ENCODE results near the gene PLIN4.

The PLIN4 gene

DNA sequence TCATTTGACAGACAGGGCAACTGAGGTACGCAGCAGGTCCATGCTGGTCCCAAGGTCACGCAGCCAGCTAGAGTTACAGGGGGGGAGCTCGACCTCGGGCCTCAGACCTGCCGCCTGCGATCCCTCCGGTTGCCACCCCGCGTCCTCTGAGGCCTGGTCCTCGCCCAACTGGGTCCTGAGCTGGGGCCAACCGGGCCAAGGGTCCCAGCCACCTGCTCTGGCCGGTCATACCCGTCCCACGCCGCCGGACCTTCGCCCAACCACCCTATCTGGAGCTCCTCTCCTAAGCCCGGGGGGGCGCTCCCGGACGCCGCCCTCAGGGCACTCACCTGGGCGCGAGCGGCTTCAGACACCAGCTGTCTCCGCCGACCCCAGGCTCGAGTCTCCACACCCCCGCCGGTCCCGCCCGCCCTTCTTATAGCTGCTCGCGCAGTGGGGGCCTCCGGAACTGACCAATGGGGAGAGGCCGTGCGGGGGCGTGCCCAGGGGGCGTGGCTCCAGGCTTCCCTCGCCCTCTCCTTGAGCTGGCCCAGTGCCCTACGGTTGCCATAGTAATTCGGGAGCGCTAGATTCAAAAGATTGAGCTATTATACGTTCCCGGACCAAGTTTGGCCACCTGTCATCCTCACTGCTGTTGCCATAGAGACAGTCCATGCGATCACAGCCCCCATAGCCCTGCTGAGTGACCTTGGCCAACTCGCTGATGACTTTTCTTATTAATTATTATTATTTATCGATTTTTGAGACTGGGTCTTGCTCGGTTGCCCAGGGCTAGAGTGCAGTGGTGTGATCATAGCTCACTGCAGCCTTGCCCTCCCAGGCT lies 16.8 kb upstream of the PLIN4 start, which contains the start of gene PLIN5:
TSS of gene PLIN5 (minus strand) at position 389 of the 823 bp plus-strand sequence. CDS start 1,150 bp downstream, outside the sequence.
- CTCF ChIA-PET = interaction anchor here (0.5 to 2.0 kb wide), 5 partner anchors 9 to 101 kb away, joined by 3 to 20 read pairs (median 3); no protein-coding TSS in a partner anchor

DNA sequence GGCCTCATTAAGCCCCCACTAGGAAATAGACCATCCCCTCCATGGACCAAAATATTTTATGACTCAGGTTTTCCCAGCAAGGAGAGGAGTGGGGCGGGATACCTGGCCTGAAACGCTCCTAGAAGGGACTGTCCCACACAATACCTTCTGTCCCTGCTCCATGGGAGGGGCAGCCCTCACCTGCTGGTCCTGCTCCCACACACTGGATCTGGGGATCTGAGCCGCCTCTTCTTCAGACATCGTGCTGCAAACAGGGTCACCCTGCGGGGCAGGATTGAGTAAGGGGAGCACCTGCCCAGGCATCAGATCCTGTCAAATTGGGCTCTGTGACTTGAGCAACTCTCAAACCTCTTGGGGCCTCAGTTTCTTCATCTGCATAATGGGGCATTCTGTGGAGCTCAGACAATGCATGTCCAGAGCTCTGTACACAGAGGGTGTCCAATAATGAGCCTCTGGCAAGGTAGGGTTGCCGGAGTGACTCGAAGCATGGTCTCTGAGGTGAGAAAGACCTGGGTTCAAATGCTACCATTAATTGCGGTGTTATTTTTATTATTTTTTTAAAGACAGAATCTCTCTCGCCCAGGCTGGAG lies 15.6 kb upstream of the PLIN4 start:
- POLR2A ChIA-PET = interaction anchor here (1.4 to 1.5 kb wide), 2 partner anchors 63 kb away, joined by 3 read pairs; no protein-coding TSS in a partner anchor
- no peak for TF ChIP-seq HDGF (IDR thresholded peaks at IDR 0.05; ENCODE audit: borderline replicate concordance)
- no peak for TF ChIP-seq CTBP1 (IDR thresholded peaks at IDR 0.05; ENCODE audit: borderline replicate concordance)
- TF ChIP-seq NFRKB (IDR thresholded peaks at IDR 0.05) = no peak
- no peak for TF ChIP-seq ARNT (IDR thresholded peaks at IDR 0.05)
- TF ChIP-seq SUZ12 (IDR thresholded peaks at IDR 0.05) = no peak
- no peak for TF ChIP-seq FOXK2 (IDR thresholded peaks at IDR 0.05)
- TF ChIP-seq ZNF384 (IDR thresholded peaks at IDR 0.05) = no peak
- TF ChIP-seq ELF4 (IDR thresholded peaks at IDR 0.05) = no peak
- TF ChIP-seq TARDBP (IDR thresholded peaks at IDR 0.05) = no peak
- no peak for TF ChIP-seq SP1 (IDR thresholded peaks at IDR 0.05)
- TF ChIP-seq LEF1 (IDR thresholded peaks at IDR 0.05; ENCODE audit: borderline replicate concordance) = no peak
- TF ChIP-seq FOXM1 (IDR thresholded peaks at IDR 0.05; ENCODE audit: borderline replicate concordance) = no peak
- TF ChIP-seq BHLHE40 (IDR thresholded peaks at IDR 0.05; ENCODE audit: borderline replicate concordance) = no peak
- no peak for TF ChIP-seq L3MBTL2 (conservative IDR thresholded peaks at IDR 0.05)
- TF ChIP-seq FOXA1 (IDR thresholded peaks at IDR 0.05) = no peak
- TF ChIP-seq, protein P1, sequence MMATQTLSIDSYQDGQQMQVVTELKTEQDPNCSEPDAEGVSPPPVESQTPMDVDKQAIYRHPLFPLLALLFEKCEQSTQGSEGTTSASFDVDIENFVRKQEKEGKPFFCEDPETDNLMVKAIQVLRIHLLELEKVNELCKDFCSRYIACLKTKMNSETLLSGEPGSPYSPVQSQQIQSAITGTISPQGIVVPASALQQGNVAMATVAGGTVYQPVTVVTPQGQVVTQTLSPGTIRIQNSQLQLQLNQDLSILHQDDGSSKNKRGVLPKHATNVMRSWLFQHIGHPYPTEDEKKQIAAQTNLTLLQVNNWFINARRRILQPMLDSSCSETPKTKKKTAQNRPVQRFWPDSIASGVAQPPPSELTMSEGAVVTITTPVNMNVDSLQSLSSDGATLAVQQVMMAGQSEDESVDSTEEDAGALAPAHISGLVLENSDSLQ (IDR thresholded peaks at IDR 0.05) = no peak
- DNase-seq (ENCODE audit: extremely low spot score) = no peak
- CTCF ChIA-PET = interaction anchor here (2.0 kb wide), 2 partner anchors 8 to 11 kb away, joined by 13 to 20 read pairs; no protein-coding TSS in a partner anchor

More for the DNA sequence above, 16.8 kb upstream of the PLIN4 start, which contains the start of gene PLIN5:
- DNase-seq (ENCODE audit: extremely low spot score) = peak; percentile 97
- TF ChIP-seq ZNF384 (IDR thresholded peaks at IDR 0.05) (no peak), BHLHE40 (IDR thresholded peaks at IDR 0.05; ENCODE audit: borderline replicate concordance) (no peak), TARDBP (IDR thresholded peaks at IDR 0.05) (no peak), L3MBTL2 (conservative IDR thresholded peaks at IDR 0.05) (no peak), FOXK2 (IDR thresholded peaks at IDR 0.05) (no peak), ELF4 (IDR thresholded peaks at IDR 0.05) (no peak), ARNT (IDR thresholded peaks at IDR 0.05) (no peak), SP1 (IDR thresholded peaks at IDR 0.05) (no peak), CTBP1 (IDR thresholded peaks at IDR 0.05; ENCODE audit: borderline replicate concordance) (no peak), LEF1 (IDR thresholded peaks at IDR 0.05; ENCODE audit: borderline replicate concordance) (no peak), NFRKB (IDR thresholded peaks at IDR 0.05) (no peak), FOXA1 (IDR thresholded peaks at IDR 0.05) (no peak), SUZ12 (IDR thresholded peaks at IDR 0.05) (no peak)
- TF ChIP-seq, protein P1 (IDR thresholded peaks at IDR 0.05) = no peak
- POLR2A ChIA-PET = interaction anchor here (1.2 to 1.4 kb wide), 2 partner anchors 8 to 64 kb away, joined by 3 to 4 read pairs; no protein-coding TSS in a partner anchor

DNA sequence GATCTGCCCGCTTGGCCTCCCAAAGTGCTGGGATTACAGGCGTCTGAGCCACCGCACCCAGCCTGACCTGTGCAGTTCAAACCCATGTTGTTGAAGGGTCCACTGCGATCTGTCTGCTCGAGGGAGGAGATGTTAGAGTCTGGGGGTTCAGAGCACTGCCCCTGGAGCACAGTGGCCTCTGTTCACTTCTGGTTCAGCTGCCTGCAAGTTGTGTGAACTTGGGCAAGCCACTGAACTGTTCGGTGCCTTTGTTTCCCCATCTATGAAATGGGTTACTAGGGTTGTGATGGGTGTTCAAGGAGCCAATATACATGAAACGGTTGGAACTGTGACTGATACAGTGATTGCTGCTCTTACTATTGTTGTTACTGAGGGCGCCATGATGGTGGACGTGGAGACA lies 15.0 kb upstream of the PLIN4 start:
- TF ChIP-seq ELF4 (IDR thresholded peaks at IDR 0.05) (no peak), HDGF (IDR thresholded peaks at IDR 0.05; ENCODE audit: borderline replicate concordance) (no peak), ARNT (IDR thresholded peaks at IDR 0.05) (no peak), SUZ12 (IDR thresholded peaks at IDR 0.05) (no peak), CTBP1 (IDR thresholded peaks at IDR 0.05; ENCODE audit: borderline replicate concordance) (no peak), BHLHE40 (IDR thresholded peaks at IDR 0.05; ENCODE audit: borderline replicate concordance) (no peak), FOXK2 (IDR thresholded peaks at IDR 0.05) (no peak)
- TF ChIP-seq, protein P1 (IDR thresholded peaks at IDR 0.05) = no peak
- no peak for DNase-seq (ENCODE audit: extremely low spot score)
- CTCF ChIA-PET = no interaction called here
- POLR2A ChIA-PET = interaction anchor here (1.5 kb wide), 1 partner anchor 62 kb away, joined by 3 read pairs; no protein-coding TSS in a partner anchor

DNA sequence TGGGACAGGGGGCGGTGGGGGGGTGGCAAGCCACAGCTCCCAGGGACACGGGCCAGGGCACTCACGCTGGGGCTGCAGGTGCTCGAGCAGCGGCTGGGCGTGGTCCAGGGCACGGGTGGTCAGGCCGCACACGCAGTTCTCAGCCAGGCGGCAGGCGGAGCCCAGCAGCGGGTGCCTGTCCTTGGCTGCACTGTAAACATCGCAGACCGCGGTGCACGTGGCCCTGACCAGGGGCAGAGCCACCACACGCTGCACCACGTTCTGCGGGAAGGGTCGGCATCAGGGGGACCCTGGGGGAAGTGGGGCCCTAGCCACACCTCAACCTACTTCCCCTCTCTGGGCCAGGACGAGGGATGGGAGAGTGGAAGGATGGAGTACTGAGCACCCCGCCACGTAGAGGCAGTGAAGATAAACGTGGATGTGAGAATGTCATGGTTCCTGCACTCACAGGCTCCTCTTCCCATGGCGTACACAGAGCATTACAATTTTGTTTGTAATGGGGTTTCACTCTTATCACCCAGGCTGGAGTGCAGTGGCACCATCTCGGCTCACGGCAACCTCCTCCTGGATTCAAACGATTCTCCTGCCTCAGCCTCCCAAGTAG lies 13.4 kb upstream of the PLIN4 start:
- POLR2A ChIA-PET = no interaction called here
- TF ChIP-seq TARDBP (IDR thresholded peaks at IDR 0.05) (no peak), FOXA1 (IDR thresholded peaks at IDR 0.05) (no peak), L3MBTL2 (conservative IDR thresholded peaks at IDR 0.05) (no peak), FOXM1 (IDR thresholded peaks at IDR 0.05; ENCODE audit: borderline replicate concordance) (no peak), BHLHE40 (IDR thresholded peaks at IDR 0.05; ENCODE audit: borderline replicate concordance) (no peak), CTBP1 (IDR thresholded peaks at IDR 0.05; ENCODE audit: borderline replicate concordance) (no peak), HDGF (IDR thresholded peaks at IDR 0.05; ENCODE audit: borderline replicate concordance) (no peak), ELF4 (IDR thresholded peaks at IDR 0.05) (no peak), SP1 (IDR thresholded peaks at IDR 0.05) (no peak), ARNT (IDR thresholded peaks at IDR 0.05) (no peak), SUZ12 (IDR thresholded peaks at IDR 0.05) (no peak)
- TF ChIP-seq, protein P1 (IDR thresholded peaks at IDR 0.05) = no peak
- CTCF ChIA-PET = no interaction called here
- DNase-seq (ENCODE audit: extremely low spot score) = no peak

Data from HEK293T (cell line).